Measurements from ENCODE around the gene FIGNL1.

Gene FIGNL1

DNA sequence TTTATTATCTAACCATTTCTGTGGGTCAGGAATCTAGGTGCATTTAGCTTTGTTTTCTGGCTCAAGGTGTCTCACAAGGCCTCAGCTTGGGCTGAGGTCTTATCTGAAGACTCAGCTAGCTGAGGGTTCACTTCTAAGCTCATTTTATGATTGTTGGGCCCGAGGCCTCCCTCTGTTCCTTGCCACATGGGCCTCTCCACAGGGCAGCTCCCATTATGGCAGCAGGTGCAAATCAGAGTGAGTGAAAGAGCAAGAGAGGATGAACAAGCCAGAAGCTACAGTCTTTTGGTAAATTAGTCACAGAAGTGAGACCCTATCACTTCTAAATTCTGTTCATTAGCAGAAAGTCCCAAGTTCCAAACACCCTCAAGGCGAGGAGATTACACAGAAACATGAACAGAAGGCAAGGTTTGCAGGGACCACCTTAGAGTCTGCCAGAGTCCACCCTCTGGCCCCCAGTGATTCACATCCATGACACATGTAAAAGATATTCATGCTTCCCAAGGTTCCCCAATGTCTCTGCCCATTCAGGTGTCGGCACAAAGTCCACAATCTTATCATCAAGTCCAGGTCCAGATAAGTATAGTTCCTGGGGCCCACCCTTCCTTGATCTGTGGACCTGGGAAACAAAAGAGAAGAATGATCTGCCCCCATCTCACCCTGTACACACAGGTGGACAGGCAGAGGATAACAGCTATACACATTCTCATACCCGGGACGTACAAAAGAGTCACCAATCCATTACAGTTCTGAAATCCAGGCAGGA is 23.7 kb downstream of the FIGNL1 start:
- no peak for DNase-seq

DNA sequence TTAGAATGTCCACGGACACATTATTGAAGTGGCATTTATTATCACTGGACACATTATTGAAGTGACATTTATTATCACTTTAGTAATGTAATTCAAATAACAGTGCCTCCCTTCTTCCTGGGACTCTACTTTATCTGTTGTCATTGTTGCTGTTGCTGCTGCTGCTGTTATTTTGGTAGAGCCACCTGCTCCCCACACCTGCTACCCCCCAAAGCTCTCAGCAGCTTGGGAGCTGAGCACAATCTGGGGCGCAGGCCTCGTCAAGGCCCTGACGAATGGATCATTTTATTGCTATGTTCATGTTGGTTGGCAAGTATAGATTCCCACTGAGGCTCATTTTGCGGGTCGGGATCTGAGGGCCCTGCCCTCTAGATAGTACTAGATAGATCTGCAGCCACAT is 24.8 kb downstream of the FIGNL1 start:
- no peak for DNase-seq

DNA sequence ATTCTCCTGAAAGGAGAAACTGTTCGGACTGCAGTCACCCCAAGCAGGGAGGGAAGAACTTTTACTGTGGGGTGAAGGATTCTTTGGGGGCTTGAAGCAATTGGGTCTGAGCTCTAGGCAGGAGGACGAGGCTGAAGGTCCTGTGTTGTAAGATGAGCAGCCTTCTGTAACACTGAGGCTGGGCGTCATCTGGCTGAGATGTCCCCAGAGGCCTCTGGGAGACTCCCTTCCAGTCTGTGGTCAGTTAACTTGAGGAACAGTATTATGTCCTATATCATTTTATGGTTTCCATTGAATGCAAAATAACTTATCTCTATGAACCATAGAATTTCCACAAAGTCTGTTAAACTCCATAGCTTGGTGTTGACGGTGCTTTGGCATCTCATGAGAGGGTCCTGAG is 26.3 kb downstream of the FIGNL1 start:
- no peak for DNase-seq

DNA sequence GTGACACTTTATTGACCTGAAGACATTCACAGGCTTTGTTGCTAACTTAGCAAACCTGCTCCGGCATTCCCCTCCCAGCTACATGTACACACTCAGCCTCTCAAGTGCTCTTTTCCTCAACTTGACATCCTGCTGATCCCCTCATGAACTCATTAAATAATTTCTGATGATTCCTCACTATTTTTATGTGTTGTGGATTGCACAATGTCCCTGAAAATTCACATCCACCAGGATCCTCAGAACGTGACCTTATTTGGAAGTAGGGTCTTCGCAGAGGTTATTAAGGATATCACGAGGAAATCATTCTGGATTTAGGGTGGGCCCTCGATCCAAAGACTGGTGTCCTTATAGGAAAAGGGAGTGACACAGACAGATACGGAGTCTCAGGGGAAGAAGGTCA is 27.3 kb downstream of the FIGNL1 start:
- DNase-seq: no peak

DNA sequence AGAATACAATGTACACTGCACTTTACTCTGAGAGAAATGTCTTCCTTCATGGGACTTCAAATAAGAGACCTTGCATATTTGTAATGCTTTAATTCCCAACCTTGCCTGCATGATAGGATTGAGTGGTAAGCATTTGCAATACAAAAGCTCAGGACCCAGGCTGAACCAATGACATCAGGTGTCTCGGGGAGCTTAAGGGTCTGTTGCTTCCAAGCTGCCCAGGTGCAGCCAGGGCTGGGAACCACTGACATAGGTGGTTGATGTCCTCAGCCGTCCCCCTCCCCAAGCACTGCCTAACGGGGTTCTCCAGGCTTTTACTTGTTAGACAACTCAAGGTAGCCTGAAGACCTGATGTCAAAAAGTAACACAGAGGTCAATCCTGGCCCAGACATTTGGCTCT is 29.1 kb downstream of the FIGNL1 start:
- no peak for DNase-seq

DNA sequence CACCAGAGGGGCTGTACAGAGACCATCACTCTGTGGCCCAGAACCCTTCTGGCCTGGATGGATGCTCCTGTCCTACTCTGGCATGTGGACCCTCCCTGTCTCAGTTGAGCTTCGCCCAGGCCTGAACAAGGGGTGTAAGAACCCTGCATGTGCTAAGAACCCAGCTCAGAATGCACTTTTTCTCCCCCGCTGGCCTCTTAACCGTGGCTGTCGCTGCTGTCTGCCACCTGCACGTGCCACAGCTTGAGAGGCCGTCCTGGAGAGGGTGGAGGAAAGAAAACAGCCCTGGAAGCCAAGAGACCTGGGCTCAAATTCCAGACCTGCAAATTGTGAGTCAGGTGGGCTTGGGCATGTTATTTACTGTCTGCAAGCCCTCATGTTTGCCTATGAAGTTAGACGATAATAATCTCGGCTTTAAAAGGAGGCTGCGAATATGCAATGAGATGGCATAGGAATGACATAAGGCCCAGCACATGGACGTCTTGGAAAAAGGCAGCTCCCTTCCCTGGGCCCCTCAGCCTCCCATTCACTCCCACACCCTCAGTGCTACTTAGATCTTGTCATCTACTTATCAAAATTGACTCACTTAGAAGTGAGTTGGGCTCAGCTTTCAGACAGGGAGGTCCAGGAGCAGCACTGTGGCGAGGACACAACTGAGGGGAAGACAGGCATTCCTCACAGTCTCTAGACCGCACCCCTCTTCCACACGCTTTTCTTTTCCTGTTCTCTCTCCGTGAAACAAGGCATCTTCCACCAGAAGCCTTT is 31.4 kb downstream of the FIGNL1 start:
- no peak for DNase-seq

DNA sequence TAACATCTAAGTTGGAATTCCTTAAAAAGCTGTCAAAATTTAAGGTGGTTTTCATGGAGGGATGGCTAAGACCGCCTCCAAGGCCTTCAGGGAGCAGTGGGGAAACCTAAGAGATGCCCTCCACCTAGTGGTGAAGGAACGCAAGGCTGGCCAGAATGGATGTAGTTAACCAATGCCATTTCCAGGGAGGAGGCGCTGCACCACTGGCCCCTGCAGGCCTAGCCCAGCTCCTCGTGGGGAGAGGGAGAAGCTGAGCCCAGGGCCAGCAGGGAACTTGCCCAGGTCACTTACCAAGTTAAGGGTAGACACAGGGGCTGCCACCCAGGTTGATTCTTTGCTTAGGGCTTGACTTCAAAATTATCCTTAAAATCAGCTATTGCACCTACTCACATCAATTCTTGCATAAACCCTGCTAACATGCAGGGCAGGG is 32.0 kb downstream of the FIGNL1 start:
- peak; percentile 29 for DNase-seq

DNA sequence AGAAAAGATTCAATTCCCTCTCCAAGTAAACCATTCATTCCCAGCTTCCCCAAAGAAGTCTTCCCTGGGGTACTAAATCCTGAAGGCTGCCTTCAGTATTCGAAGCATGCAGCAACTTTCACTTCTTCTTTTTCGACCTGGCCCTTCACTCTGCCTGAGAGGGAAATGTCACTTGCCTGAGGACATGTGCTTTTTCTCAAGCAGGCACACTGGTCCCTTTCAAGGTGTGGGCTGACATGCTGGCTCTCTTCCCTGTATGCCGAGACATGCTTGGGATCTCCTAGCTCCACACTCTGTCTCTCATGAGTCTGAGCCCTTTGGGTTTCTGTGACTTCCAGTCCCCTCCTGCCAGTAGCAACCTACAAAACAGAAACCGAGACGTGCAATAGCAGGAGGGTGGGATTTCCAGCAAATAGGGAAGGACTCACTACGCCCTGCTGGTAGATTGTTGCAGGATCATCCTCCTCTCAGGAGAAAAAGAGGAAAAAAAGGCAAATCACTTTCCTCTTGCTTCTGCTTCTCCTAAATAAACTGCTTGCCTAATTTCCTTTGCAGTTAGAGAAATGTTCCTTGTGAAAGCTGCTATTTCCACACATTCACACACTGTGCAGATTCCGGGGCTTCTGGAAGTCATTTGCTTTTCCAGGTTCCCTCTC is 33.5 kb downstream of the FIGNL1 start:
- no peak for DNase-seq

DNA sequence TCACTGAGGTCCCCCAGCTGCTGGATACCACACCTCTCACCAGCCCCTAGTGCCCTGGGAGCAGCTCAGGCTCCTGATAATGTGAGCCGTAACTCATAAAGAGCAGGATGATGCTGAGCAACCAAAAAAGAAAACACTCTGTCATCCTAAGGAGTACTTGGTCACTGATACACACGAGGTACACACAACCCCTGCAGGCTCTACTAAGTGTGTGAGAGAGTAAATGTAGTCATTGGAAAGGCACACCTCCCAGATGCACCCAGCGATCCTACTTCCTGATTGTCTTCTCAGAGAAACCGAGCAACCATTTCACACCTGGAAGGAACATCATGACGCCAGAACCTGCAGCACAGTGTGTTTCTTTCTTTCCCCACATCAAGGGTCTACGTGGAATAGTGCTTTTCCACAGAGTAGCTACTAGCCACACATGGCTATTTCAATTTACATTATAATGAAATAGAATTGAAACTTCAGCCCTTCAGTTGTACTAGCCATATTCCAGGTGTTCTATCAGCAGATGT is 34.2 kb downstream of the FIGNL1 start:
- no peak for DNase-seq

DNA sequence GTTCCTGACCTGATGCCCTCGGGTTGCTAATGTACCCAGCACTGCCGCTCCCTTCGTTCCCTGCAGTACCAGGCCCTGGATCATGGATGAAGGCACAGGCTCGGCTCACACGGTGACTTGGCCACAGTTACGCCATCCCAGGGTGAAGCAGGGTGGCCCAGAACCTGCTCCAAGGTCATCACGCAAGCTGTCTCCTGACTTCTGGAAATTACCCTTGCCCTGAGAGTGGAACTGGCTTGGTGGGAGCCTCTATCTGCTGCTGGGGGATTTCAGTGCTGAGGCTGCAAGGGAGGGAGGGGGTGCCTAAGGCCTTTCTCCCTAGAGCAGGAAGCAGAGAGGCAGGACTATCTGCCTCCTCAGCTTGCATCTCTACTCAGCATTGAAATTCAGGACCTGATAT is 36.6 kb downstream of the FIGNL1 start:
- no peak for DNase-seq

DNA sequence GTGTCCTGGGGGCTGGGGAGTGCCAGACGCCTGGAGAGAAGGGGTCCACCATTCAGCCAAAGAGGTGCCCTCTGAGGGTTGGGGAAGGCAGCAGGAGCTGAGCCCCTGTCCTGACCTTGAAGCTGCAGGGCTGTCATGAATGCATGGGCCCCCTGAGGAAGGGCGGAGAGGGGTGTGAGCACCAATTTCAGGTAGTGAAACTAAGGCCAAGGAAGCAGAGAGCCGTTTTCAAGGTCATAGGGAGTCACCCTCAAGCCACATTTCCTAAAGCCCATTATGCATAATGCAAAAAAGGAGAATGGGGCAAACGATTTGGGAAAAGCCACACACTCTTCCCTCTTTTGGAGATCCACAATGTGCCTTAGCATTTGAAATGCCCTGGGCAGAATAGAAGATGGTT is 37.2 kb downstream of the FIGNL1 start:
- DNase-seq: no peak

DNA sequence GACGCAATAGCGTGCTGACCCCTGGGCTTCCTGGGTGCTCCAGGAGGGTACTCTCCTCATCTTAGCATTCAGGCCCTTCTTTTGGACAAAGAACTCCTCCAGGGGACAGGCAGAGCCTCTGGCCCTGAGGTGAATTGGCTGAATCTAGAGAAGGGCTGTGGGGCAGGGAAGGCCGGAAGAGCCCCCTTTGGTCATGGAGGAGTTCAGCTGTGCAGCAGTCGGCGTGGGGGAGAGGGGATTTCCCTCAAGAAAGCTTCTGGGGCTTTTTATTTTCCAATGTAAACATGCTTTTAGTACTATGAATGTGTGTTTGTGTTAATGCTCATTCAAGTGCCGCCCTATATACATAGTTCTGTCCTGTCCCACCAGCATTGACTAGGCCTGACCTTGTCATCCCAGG is 38.8 kb downstream of the FIGNL1 start:
- no peak for DNase-seq

DNA sequence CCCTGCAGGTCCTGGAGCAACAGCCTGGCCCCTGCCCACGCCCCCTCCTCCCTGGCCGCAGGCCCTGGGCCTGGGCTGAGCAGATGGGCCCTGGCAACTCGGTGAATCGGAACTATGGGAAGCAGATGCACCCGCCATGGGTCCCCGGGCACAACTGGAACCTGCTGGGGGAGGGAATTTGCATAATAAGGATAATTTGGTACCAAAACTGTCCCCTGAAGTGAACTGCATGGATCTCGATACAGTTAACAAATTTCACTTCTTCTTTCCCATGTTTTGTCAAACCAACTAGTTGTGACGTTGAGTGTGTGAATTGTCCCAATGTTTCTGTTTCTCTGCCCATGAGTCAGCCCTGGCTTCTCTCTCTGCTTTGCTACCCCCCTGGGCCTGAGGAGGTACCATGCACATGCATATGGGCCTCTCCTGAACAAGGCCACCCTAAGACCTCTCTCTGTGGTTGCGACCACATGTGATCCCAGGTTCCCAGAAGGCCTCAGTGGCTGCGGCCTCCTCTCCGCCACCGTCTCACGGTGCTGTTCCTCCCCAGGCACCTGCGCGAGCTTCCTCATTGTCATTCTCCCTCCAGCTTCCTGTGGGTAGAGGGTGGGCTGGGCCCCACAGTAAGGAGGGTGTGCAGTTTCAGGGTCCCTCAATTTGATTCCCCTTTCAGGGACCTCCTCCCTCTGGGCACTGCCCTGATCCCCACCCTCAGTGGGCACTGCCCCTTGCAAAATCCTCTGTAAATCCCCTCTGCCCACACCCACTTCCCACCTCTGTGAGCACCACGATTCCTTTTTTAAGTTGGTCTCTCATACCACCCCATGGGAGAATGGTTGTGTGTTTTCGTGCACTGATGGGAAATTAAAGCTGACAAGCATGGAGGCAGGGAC is 40.0 kb downstream of the FIGNL1 start:
- DNase-seq: no peak

DNA sequence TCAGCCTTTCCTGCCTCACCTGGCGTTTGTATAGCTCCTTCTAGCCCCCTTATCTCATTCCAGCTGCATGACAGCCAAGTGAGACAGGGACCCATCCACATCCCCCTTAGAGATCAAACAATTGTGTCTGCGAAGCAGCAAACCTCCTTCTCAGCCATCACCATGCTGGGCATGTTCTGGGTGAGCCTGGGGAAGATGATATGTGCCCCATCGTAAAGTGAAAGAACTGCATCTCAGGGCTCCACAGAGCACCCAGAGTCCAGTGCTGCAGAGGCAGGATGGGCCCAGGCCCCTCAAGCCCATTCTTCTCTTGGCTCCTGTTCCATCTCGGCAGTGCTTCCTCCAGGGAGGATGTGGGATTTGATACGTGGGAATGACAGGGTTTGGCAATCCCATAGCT is 43.2 kb downstream of the FIGNL1 start:
- DNase-seq: no peak

DNA sequence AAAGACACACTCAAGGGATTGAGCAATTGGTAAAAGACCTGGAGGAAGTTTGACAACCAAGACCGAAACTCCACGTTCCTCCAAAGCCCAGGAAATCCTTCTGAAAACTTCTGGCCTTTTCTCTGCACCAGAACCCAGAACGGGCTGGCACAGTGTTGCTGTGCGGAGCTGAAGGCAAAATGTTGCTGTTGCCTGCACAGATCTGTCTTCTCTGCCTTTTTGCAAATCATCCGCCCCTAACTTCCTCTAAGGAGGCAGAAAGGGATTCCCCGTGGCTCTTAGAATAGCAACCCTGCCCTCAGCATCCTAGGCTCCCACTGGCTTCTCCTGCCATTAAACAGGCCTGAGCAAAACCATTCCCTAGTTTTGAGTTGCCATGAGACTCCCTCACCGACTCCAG is 44.9 kb downstream of the FIGNL1 start:
- no peak for DNase-seq

DNA sequence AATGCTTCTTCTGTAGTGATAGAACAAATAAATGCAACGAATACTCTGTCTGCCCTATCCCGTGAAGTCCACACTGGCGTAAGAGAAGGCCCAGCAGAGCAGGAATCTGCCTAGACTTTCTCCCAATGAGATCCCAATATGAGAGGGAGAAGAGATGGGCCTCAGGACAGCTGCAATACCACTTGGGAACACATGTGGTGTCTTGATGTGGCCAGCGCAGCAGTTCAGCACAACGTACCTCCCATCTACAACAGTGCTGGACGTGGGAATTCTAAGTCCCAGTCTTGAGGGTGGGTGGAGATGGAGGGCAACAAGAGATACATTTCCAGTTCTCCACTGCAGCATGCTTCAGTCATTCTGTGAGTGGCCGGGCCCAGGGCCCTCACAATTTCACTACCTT is 45.8 kb downstream of the FIGNL1 start:
- no peak for DNase-seq

DNA sequence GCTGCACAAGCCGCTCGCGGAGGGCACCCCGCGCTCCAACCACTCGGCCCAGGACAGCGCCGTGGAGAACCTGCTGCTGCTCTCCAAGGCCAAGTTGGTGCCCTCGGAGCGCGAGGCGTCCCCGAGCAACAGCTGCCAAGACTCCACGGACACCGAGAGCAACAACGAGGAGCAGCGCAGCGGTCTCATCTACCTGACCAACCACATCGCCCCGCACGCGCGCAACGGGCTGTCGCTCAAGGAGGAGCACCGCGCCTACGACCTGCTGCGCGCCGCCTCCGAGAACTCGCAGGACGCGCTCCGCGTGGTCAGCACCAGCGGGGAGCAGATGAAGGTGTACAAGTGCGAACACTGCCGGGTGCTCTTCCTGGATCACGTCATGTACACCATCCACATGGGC is 50.0 kb downstream of the FIGNL1 start:
- no peak for DNase-seq

DNA sequence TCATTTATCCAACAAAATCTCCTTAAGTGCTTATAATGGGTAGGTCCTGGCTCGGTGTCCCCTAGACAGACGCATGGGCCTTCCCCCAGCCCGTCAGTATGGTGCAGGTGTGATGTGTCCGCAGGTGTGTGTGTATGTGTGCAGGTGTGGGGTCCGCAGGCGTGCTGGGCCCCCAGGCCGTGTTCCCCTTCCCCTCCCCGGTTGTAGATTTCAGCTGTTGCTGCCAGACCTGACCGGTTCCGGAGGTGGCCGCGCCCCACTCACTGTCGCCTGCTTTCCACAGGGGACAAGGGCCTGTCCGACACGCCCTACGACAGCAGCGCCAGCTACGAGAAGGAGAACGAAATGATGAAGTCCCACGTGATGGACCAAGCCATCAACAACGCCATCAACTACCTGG is 50.5 kb downstream of the FIGNL1 start:
- DNase-seq: no peak

DNA sequence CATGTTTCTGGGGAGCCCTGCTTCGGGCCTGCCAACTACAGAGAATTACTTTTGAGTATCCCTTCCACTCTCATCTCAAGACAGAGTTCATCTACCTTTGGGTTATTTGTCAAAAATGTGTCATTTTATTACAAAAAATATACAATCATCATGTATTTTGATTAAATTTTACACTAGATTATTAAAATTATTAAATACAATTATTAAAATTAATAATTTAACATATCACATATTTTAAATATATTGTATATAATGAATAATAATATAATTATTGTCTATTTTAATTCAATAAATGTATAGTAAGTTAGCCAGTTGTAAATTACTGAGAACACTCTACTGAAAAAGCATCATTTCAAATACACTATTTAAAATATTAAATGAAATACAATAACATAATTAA is 50.9 kb downstream of the FIGNL1 start:
- DNase-seq: no peak

DNA sequence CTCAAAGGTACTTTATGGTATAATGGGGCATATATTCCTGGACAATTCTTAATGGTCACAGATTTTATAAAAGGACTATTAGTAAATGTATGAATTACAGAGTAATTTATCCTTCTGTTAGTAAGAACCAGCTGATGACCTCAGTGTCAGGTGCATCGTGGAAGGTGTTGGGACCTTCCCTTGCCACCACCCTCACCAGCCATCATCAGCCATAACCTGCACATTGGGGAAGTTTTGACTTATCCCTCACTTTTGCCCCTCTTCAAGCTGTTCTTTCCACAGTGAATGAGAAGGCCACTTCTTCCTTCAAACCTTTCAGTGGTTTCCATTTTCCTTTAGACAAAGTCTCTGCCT is 52.2 kb downstream of the FIGNL1 start:
- DNase-seq: no peak

DNA sequence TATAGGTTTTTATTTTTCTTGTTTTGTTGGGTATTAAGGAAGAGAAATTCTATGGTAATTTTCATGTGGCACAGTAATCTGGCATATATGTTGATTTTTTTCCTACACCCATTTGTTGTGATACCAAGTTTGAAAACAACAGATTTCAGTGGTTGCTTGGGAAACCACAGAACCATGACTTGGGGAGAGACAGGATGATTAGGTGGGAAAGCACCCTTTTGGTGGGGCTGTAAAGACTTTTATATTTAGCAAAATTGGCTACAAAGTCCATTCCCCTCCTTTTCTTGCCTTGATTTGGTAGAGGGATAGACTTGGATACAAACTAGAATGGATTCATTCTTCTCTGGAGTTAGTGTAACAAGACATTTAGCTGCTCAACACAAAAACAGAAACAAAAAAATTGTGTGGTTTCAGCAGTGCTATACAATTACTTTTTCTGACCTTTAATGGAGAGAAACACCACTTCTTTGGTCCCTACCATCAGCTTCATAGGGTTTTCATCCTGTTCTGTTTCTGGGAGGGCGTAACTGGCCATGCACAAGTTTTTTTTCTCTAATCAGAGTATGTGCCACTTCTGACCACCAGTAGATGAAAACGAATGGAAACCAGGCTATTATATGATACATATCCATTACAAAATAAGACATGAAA is 52.7 kb downstream of the FIGNL1 start:
- DNase-seq: no peak

DNA sequence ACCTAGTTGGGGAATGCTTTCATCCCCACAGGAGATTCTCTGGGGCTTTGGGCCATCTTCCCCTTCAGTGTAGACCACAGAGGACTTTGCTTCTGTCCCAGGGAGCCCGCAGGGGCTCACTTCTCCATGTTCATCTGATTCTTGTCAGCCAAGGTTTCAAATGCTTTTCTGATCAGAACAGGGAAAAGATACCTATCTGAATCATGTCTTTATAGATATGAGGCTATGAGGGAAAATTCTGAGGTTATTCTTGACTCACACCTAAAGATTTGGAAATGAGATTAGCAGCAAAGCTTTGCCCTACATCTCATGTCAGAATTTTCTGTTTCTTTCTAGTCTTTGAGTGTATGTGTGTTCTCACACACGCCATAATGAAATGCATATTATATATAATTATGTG is 53.3 kb downstream of the FIGNL1 start:
- DNase-seq: no peak

Data from NCI-H2171 treated with DMSO at 0.1 percent for 48 hours (cell line).